Tibial nerve (tissue), 4 donors: ENCODE results near the gene DNAI2. TPM values are rescaled to one million over a fixed set of nuclear protein-coding genes. Genes with fewer than 3 reads are reported as not detected.
"Not testable (repeated sequence)": the region's sequence is repeated elsewhere in the genome, so short reads cannot be mapped to it uniquely, and the experiment has no call there.

ENCODE experiments used
- DNase-seq, 2 donors: peaks; one replicate each; pipeline ENCODE4 v3.0.0-alpha.2; 2019; ENCODE audit warnings: low spot score in 2 of 2
- H3K27ac ChIP-seq, 4 donors: fragments of 200-600 bp; sonication (generic) in 3 of 4; one replicate each; pipeline ENCODE4 v1.5.1; 2017 to 2019; ENCODE audit warnings: mild to moderate bottlenecking in 1 of 4
- H3K27me3 ChIP-seq, 2 donors: fragments of 200-600 bp; sonication (generic) in 1 of 2; one replicate each; pipeline versions ENCODE4 v1.5.1 to v1.6.0; 2017 to 2019
- H3K36me3 ChIP-seq, 3 donors: fragments of 200-600 bp; sonication (generic); one replicate each; pipeline ENCODE4 v1.5.1; 2018 to 2019
- H3K4me1 ChIP-seq, 4 donors: fragments of 200-600 bp; sonication (generic) in 3 of 4; one replicate each; pipeline ENCODE4 v1.5.1; 2017 to 2019
- H3K4me3 ChIP-seq, 4 donors: fragments of 200-600 bp; sonication (generic) in 3 of 4; one replicate each; pipeline ENCODE4 v1.5.1; 2017 to 2019; ENCODE audit warnings: mild to moderate bottlenecking in 1 of 4, moderate library complexity in 1 of 4
- H3K9me3 ChIP-seq, 4 donors: fragments of 200-600 bp; sonication (generic) in 3 of 4; one replicate each; pipeline ENCODE4 v1.5.1; 2017 to 2019
- EP300 ChIP-seq, 2 donors: sonication (generic); formaldehyde crosslinking; IDR thresholded peaks; one replicate each; pipeline ENCODE4 v1.6.1; 2017; ENCODE audit warnings: antibody characterized with exemption in 2 of 2, mild to moderate bottlenecking in 1 of 2
- POLR2A ChIP-seq, 2 donors: fragments of 450-650 bp; IDR thresholded peaks; one replicate each; pipeline ENCODE4 v1.6.1; 2017; ENCODE audit warnings: antibody characterized with exemption in 2 of 2, mild to moderate bottlenecking in 2 of 2, moderate library complexity in 2 of 2
- WGBS, 2 donors: methylation state at CpG; one replicate each; pipeline ENCODE4 v1.1.5; 2018; 5-methylcytosine and 5-hydroxymethylcytosine counted together
- total RNA-seq, 4 donors: library from RNA; depleted of rRNA; stranded (reverse); fragments of >200 nt; gene quantifications; one replicate each; pipeline ENCODE4 v1.1.0, GENCODE V29; 2016
- TF ChIP-seq, protein P1 (sequence below), 5 experiments: fragments of 200-600 bp in 3 of 5; fragments of 450-650 bp in 2 of 5; sonication (generic) in 3 of 5; IDR thresholded peaks; one replicate each; pipeline ENCODE4 v1.5.1; 2016 to 2019; ENCODE audit warnings: antibody characterized with exemption in 5 of 5, mild to moderate bottlenecking in 3 of 5, moderate library complexity in 2 of 5

The DNAI2 gene
- total RNA-seq, 4 donors from 2014 or later = 0.60 TPM; not detected in 3

DNA sequence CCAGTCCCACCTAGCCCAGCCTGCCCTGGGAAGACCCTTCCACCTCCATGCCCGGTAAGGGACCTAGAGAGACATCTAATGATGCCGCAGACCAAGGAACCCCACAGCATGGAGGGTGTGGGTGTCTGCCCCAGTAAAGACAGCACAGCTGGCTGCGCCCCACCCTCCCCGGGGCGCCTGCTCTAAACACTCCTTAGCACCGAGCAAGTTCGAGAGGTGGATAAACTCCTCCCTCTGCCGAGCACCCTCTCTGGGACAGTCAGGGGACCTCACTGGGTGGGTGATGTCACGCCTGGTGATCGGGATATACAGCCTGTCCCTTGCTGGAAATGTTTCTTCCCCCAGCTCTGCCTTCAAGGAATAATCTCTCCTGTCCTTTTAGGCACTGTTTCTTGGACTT, 16.7 kb upstream of the DNAI2 start:
- Histone ChIP-seq H3K36me3 (peaks cover 0 to 100% (median 0%) of the 10 kb centered on the region in 3 donors), H3K27me3 (no peaks in the 10 kb centered on the region), H3K4me1 (no peaks in the 10 kb centered on the region), H3K9me3 (no peaks in the 10 kb centered on the region), H3K4me3 (no peak overlapping the region), H3K27ac (no peak overlapping the region)
- 81% methylated on average over 10 of the region's 10 CpGs for WGBS, 2 donors
- DNase-seq = no peak
- TF ChIP-seq, protein P1, sequence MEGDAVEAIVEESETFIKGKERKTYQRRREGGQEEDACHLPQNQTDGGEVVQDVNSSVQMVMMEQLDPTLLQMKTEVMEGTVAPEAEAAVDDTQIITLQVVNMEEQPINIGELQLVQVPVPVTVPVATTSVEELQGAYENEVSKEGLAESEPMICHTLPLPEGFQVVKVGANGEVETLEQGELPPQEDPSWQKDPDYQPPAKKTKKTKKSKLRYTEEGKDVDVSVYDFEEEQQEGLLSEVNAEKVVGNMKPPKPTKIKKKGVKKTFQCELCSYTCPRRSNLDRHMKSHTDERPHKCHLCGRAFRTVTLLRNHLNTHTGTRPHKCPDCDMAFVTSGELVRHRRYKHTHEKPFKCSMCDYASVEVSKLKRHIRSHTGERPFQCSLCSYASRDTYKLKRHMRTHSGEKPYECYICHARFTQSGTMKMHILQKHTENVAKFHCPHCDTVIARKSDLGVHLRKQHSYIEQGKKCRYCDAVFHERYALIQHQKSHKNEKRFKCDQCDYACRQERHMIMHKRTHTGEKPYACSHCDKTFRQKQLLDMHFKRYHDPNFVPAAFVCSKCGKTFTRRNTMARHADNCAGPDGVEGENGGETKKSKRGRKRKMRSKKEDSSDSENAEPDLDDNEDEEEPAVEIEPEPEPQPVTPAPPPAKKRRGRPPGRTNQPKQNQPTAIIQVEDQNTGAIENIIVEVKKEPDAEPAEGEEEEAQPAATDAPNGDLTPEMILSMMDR (IDR thresholded peaks at IDR 0.05) = no peak
- TF ChIP-seq EP300 (IDR thresholded peaks at IDR 0.05) (no peak), POLR2A (IDR thresholded peaks at IDR 0.05) (no peak)

DNA sequence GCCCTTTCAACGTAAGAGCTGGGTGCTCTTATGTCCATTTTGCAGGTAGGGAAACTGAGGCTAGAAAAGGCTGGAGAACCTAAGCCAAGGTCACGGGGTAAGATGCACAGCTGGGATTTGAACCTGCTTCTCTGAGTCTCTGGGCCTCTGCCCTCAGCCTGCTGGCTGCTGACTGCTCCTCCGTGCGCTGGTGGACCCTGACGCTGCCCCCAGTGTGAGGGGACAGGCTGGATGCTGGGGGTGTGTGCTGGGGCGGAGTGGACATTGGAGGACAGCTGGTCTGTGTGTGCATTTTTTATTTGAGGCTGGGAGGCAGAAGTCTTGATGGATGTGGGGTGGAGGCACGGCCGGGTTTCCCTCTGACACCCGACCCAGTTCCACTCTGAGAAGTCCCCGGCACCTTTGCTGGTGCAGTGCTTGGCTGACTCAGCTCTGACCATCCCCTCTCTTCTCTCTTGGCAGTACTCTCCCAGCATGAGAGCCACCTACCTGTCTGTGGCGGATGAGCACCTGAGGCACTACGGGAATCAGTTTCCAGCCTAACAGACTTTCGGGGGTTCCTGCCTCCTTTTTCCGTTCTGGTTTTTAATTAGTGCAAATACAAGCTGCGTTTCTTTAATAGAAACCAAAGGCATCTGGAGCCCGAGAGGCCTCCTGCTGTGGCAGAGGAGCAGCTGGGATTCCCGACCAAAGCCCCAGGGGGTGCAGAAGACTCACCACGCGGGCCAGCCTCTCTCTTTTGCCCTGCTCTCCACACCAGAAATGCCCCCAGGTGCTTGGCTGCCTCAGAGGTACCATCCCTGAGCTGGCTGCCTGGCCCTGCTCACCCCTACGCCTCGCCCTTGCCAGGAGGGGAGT, 14.1 kb upstream of the DNAI2 start:
- H3K4me3 ChIP-seq = no peak overlapping the region
- 76 to 80% methylated on average over 19 to 21 of the region's 21 CpGs for WGBS, 2 donors
- no peak for DNase-seq
- peaks cover 0 to 75% (median 0%) of the 10 kb centered on the region in 3 donors for H3K36me3 ChIP-seq
- H3K4me1 ChIP-seq = no peaks in the 10 kb centered on the region
- TF ChIP-seq POLR2A (IDR thresholded peaks at IDR 0.05) (no peak), EP300 (IDR thresholded peaks at IDR 0.05) (no peak)
- TF ChIP-seq, protein P1 (IDR thresholded peaks at IDR 0.05) = no peak
- no peaks in the 10 kb centered on the region for H3K9me3 ChIP-seq
- H3K27ac ChIP-seq = no peak overlapping the region
- H3K27me3 ChIP-seq = no peaks in the 10 kb centered on the region

DNA sequence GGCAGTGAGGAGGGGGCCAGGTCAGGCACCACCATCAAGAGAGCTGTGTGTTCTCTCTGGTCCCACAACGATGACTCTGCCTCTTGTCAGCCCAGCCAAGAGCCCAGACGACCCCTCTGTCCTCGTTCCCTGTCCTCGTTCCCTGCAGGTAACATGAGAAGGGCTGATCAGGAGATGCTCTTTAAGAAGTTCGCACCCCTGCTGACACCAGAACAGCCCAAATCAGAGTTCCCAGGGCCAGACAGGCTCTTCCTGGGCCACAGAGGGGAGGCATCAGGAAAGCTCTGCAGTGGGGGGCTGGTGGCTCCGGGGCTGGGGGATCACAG, 13.5 kb upstream of the DNAI2 start:
- 64 to 71% methylated on average over 6 of the region's 6 CpGs for WGBS, 2 donors
- H3K36me3 ChIP-seq = peaks cover 0 to 69% (median 0%) of the 10 kb centered on the region in 3 donors
- TF ChIP-seq EP300 (IDR thresholded peaks at IDR 0.05) (no peak), POLR2A (IDR thresholded peaks at IDR 0.05) (no peak)
- TF ChIP-seq, protein P1 (IDR thresholded peaks at IDR 0.05) = no peak
- no peaks in the 10 kb centered on the region for H3K4me1 ChIP-seq
- no peaks in the 10 kb centered on the region for H3K27me3 ChIP-seq
- H3K9me3 ChIP-seq = no peaks in the 10 kb centered on the region
- no peak overlapping the region for H3K4me3 ChIP-seq
- H3K27ac ChIP-seq = no peak overlapping the region
- DNase-seq = no peak

DNA sequence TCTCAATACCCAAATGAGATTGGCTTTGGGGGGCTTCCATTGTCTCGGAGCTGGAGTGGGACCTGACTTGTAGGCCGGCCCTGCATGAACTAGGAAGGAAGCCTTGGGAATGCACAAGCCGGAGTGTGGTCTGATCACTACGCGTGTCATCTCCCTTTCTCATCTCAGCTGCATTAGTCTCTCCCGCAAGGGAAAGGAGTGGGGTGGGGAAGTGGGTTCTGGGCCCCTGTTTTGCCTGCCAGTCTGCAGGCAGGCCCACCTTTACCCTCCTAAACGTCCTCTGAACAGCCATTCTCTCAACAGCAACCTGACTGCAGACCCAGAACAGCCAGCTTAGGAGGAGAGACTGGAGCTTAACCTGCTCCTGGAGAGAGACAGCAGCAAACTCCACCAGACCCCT, 11.4 kb upstream of the DNAI2 start:
- WGBS, 2 donors = 84 to 88% methylated on average over 6 to 7 of the region's 7 CpGs
- Histone ChIP-seq H3K36me3 (peaks cover 0 to 48% (median 0%) of the 10 kb centered on the region in 3 donors), H3K27ac (no peak overlapping the region), H3K4me1 (no peaks in the 10 kb centered on the region), H3K27me3 (peaks cover 0 to 3% of the 10 kb centered on the region in 2 donors), H3K9me3 (no peaks in the 10 kb centered on the region), H3K4me3 (no peak overlapping the region)
- DNase-seq = no peak
- TF ChIP-seq, protein P1 (IDR thresholded peaks at IDR 0.05) = no peak
- no peak for TF ChIP-seq EP300 (IDR thresholded peaks at IDR 0.05)
- no peak for TF ChIP-seq POLR2A (IDR thresholded peaks at IDR 0.05)

DNA sequence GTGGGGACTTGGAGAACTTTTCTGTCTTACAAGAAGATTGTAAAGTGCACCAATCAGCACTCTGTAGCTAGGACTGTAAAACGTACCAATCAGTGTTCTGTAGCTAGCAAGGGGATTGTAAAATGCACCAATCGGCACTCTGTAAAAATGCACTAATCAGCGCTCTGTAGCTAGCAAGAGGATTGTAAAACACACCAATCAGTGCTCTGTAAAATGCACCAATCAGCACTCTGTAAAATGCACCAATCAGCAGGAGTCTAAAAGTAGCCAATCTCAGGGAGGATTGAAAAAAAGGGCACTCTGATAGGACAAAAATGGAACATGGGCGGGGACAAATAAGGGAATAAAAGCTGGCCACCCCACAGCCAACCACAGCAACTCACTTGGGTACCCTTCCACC, 7.0 kb upstream of the DNAI2 start:
- H3K27me3 ChIP-seq, H3K27ac ChIP-seq, H3K36me3 ChIP-seq, DNase-seq, H3K9me3 ChIP-seq, H3K4me3 ChIP-seq: not testable (repeated sequence)
- H3K4me1 ChIP-seq = peaks cover 0 to 12% (median 2%) of the 10 kb centered on the region in 4 donors
- 90 to 95% methylated on average over 4 of the region's 4 CpGs for WGBS, 2 donors
